SW480 (cell line): ENCODE measurements around the gene ACTL10.

ENCODE experiments used
- DNase-seq: peaks from one replicate; pipeline ENCODE4 v3.0.0-alpha.2; 2016; ENCODE audit warnings: low spot score

Gene ACTL10

GRCh38 chr20:33649201-33649681, 17.5 kb upstream of the ACTL10 start:
- no peak for DNase-seq

DNA sequence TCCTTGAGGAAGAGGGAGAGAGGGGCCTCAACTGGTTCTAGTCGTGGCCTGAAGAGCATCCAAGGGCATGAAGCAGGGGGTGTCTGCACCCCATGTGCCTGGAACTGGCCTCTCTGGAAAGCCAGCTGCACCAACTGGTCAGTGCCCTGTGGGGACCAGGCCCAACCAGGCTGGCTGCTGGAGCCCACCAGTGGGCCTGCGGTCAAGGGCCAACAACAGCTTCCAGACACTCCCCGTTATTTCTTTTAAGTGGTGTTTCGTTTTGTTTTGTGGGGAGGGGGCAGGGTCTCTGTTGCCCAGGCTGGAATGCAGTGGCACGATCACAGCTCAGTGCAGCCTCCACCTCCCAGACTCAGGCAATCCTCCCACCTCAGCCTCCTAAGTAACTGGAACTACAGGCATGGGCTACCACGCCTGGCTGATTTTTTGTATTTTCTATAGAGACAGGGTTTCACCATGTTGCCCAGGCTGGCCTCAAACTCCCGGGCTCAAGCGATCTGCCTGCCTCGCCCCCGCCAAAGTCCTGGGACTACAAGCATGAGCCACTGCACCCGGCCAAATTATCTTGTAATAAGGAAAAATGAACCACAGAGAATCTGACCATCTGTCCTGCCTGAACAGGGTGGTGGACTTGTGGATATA, 16.5 kb upstream of the ACTL10 start:
- no peak for DNase-seq

GRCh38 chr20:33650753-33651561, 15.8 kb upstream of the ACTL10 start:
- DNase-seq, result peak; percentile 29

DNA sequence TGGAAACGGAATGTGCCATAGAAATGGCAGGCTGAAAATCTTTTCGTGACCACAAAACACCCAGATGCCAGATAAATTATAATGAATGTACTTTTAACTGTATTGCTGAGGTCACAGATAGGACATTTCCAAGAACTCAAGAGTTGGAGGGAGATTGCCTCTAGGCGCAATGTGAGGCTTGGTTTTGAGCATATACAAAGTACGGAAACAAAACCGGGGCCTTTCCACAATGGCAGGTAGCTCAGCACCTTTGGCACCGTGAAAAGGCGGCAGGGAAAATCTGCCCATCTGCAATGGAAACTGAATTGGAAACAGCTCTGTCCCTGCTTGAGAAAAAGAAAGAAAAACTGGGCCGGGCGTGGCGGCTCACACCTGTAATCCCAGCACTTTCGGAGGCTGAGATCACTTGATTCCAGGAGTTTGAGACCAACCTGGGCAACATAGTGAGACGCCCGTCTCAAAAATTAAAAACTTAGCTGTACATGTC, 15.1 kb upstream of the ACTL10 start:
- no peak for DNase-seq

DNA sequence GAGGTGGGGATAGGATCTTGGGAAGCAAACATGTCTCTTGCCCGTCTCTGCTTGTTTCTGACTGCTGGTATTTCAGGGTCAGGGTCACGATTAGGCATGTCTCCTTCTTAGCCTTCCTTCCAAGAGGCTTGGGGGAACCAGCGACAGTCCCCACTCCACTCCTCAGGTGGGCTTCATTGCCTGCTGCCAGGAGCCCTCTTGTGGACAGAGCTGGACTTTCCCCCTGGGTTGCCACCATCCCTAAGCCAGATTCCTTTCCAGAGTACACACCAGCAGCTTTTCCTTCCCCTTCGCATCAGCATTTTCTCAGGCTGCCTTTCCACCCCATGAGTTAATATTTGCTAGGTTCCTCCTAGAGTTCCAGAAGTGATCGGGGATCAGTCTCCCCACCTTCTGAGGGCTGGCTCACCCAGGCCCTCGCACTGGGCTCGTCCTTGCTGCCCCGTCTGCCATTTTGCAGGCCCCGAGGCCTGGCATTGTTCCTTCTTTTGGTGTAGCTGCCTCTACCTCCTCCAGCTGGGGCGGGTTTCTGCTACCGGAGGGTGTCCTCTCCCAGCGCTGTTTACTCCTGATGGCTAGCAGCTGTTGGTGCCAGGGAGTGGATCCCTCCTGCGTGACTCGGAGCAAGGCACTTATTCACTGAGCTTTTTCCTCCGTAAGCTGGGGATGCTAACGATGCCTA, 13.4 kb upstream of the ACTL10 start:
- peak; percentile 86 for DNase-seq

DNA sequence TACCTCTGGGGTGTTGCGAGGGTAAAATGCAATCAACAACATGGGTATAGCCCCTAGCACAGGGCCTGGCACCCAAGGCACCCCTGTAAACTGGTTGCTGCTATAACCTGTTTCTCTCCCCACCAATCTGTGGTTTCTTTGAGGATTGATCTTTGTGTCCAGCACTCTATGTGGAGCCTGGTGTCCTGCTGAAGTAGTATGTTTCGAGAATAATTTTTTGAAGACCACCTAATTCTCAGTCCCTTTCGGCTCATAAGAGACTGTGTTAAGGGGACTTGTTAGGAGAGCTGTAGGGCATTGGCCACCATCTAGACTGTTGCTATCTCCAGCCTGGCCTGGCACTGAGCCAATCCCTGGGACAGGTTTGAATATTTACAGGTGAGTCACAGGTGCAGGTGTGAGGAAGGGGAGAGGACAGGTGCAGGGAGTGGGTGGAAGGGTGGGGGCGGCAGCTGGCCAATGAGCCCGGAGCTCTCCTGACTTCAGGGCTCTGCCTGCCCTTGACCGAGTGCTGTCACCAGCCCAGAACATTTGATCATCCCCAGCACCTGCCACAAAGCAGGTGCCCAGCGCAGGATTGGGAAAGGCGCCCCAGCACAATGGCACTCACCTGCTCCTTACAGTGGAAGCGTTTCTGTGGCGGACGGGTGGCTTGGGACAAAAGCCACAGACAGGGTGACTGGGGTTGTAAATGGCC, 12.7 kb upstream of the ACTL10 start:
- DNase-seq, result peak; percentile 100

- no peak for DNase-seq
These were observed 12.0 kb upstream of the ACTL10 start for GRCh38 chr20:33654680-33655161.

DNA sequence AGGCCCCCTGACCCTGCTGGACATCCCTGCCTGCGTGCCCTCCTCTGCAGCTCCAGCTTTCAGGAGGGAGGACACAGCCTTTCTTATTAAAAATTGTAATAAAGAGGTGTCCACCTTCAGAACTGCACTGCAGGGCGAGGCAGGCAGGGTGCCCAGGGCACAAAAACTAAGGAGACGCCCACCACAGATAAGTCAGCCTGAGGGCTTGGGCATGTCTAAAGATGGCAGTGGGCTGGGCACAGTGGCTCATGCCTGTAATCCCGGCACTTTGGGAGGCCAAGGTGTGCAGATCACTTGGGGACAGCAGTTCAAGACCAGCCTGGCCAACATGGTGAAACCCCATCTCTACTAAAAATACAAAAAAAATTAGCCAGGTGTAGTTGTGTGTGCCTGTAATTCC, 11.6 kb upstream of the ACTL10 start:
- no peak for DNase-seq

DNA sequence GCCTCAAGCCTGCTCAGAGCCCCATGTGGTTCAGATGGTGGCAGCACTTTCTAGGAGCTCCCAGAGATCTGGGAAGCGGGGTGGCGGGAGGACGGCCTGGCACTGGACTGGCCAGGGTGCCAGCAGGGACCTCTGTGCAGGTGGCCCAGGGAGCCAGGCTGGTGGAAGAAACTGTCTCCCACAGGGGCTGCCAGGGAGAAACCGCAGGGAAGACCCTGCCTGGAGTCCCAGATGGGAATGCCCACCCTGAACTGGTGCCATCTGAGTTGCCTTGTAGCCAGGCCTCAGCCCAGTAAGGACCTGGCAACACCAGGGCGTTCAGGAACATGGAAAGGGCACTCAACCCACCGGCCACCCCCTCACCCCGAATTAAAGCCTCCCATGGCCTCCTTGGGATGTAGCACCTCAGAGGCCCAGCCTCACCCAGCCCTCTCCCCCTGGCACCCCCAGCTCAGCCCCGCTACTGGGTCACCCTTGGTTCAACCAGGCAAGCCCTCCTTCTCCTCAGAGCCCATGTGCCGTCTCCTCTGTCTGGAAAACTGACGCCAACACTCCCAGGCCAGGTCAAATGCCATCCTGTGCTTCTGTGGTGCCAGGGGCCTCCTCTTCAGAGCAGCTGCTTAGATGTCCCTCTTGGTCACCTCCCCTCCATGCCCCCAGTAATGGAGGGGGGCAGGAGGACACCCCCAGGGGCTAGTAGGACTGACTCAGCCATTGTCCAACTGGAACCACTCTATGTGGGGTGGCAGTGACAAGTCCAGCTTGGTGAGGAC, 10.5 kb upstream of the ACTL10 start:
- no peak for DNase-seq

- no peak for DNase-seq
These were observed 9.7 kb upstream of the ACTL10 start for GRCh38 chr20:33656783-33657703.

DNA sequence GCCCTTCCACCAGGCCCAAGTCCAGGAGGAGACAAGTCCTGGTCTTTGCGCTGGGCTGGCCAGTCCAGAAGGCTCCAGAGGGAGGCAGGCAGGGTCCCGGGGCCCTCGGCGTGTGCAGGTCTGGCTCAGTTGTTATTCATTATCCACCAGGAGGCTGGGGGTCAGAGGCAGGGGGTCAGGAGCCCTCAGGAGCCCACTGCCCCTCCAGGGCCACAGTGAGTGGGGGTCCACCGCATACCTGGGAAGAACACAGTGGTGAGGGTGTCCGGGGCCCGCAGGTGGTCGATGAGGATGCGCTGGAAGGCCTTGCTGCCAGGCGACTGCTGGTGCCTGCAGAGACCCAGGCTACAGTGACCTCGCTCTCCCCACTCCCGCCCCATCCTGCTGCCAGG, 9.0 kb upstream of the ACTL10 start:
- no peak for DNase-seq

DNA sequence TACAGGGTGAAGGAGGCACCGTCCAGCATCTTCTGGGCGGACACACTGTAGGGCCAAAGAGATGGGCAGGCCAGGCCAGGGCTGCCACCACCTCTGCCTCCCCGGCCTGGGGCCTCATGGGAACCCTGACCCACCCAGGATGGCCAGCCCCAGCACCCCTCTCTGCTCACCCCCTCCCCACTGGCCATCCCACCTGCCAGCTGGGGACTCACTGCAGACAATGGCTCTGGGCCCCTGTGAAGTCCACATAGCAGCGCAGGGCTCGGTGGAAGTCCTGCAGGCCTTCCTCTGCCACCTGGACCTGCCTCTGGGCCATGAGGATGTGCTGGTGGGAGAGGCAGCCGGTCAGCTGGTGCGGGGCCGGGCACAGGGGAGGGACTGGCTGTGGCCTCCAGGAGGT, 8.2 kb upstream of the ACTL10 start:
- no peak for DNase-seq

- DNase-seq, result no peak
These were observed 7.8 kb upstream of the ACTL10 start for GRCh38 chr20:33658929-33659328.

- no peak for DNase-seq
These were observed 7.3 kb upstream of the ACTL10 start for GRCh38 chr20:33659341-33660034.

DNA sequence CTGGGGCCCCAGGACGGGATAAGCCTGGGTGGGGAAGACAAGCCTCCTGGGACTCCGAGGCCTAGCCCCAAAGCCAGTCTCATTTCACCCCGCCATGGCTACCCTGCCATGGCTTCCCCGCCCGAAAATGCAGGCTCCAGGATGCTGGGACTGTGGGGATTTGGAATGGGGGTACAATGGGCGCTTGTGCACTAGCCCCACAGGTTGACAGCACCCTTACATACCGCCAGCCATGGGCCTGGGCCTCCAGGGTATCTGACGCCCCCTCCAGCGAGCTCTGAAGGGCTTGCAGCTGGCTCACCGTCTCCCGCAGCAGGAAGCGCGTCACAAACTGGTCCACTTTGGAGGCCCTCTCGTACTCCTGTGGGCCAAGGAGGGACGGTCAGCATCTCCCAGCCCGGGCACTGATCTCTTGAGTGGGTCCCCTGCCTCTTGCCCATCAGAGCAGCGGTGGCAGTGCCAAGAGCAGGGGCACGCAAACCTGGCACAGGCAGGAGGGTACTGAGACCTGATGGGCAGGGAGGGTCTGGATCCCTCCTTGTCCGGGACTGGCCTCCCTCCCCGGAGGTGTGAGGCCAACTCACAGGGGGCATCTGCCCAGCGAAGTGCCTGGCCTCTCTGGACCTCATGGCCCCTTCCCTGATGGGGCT, 6.6 kb upstream of the ACTL10 start:
- no peak for DNase-seq

DNA sequence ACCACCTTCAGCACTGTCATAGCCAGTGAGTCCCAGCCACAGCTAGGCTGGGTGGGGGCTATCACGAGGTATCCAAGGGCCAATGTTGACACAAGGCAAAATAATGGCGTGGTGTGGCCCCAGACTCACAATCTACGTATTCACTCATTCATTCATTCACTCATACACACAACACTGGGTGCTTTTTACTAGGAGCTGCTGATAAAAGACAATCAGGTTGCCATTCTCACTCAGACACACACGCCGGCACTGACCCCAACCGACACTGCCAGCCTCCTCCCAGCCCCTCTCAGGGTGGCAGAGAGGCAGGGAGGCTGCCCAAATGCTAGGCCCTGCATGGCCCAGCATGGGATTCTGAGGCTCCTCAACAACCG, 6.1 kb upstream of the ACTL10 start:
- DNase-seq, result no peak

DNA sequence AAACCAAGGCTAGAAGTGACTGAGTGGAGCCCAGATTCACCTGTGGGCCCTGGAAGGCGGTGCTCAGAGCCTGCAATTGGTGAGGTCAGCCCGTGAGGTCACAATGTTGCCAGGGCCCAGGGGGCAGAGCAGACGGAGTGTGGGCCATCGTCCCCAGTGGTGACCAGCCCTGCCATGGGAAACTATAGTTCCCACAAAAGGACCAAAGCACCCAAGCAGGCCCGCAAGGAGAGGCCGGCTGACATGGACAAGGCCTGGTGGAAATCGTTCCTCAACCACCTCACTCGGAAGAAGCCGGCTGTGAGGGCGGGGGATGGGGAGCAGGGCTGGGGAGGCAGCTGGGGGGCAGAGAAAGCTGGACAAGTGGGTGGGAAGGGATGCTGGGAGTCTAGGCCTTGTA, 4.6 kb upstream of the ACTL10 start, which contains the start of gene C20orf144:
TSS of gene C20orf144 (plus strand) at position 156 of the 400 bp plus-strand sequence. CDS start at position 175, 19 bp downstream.
- no peak for DNase-seq

DNA sequence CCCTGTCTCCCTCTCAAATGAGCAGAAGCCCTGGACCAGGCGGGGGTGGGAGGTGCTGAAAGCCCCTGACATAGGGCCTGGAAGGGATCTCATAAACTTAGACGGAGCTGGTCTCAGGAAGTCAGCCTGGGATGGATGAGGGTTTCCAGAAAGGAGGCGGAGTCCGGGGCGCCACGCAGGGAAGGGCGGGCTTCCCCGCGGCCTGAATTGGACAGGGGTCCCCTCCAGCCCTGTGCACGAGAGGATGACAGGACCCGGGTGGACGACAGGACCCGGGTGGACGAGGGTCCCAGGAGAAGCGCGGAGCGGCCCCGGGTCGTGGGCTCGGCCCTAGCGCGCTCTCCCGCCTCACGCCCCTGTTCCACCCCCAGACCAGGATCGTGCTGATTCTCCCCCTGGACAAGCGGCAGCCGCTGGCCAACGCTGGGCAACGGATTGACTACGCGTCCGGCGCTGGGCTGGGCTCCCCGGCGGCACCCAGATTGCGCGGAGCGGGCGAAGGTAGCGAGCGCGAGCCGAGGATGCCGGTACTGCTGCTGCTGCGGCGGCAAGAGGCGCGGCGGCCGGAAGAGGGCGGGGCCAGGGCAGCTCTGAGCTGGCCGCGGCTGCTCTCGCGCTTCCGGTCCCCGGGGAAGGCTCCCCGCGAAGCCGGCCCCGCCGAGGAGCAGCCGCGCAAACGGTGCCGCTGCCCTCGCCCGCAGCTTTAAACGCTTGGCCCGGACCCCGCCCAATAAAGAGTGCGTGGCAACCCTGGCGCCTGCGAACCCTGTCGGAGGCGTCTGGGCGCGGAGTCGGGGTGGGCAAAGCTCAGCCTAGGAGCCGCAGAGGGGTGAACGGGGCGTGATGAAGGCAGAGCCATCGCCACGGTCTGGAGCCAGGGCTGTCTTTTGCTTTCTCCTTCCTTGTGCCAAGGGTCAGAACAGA, 3.3 kb upstream of the ACTL10 start:
- DNase-seq, result peak; percentile 91
